Fibroblast of mammary gland (primary cell): ENCODE data around the gene FYN.

Experiments
- DNase-seq: peaks from one replicate; pipeline ENCODE4 v3.0.0-alpha.2; 2010; ENCODE audit warnings: low read depth
- H3K4me3 ChIP-seq: 2 replicates; pipeline ENCODE4 v1.5.1; 2011; ENCODE audit warnings: low read depth, mild to moderate bottlenecking, low read length, moderate library complexity; ENCODE audit not compliant: control insufficient read depth
- CTCF ChIP-seq: conservative IDR thresholded peaks from 2 replicates; pipeline ENCODE4 v1.5.1; 2011; ENCODE audit warnings: low read depth, low read length, inconsistent platforms; ENCODE audit not compliant: control insufficient read depth, insufficient read depth

FYN gene

GRCh38 chr6:111620169-111620568, 253.1 kb downstream of the FYN start:
- no peak overlapping the region for H3K4me3 ChIP-seq
- no peak for DNase-seq
- TF ChIP-seq CTCF, result no peak

GRCh38 chr6:111618407-111618806, 254.8 kb downstream of the FYN start:
- H3K4me3 ChIP-seq, result no peak overlapping the region
- no peak for DNase-seq
- TF ChIP-seq CTCF, result no peak

- DNase-seq, result no peak
Measured at GRCh38 chr6:111617149-111617548, 256.1 kb downstream of the FYN start.

GRCh38 chr6:111615916-111616612, 257.2 kb downstream of the FYN start:
- no peak for TF ChIP-seq CTCF
- H3K4me3 ChIP-seq, result no peak overlapping the region
- no peak for DNase-seq

More at GRCh38 chr6:111617149-111617548, 256.1 kb downstream of the FYN start:
- H3K4me3 ChIP-seq, result no peak overlapping the region
- TF ChIP-seq CTCF, result no peak

DNA sequence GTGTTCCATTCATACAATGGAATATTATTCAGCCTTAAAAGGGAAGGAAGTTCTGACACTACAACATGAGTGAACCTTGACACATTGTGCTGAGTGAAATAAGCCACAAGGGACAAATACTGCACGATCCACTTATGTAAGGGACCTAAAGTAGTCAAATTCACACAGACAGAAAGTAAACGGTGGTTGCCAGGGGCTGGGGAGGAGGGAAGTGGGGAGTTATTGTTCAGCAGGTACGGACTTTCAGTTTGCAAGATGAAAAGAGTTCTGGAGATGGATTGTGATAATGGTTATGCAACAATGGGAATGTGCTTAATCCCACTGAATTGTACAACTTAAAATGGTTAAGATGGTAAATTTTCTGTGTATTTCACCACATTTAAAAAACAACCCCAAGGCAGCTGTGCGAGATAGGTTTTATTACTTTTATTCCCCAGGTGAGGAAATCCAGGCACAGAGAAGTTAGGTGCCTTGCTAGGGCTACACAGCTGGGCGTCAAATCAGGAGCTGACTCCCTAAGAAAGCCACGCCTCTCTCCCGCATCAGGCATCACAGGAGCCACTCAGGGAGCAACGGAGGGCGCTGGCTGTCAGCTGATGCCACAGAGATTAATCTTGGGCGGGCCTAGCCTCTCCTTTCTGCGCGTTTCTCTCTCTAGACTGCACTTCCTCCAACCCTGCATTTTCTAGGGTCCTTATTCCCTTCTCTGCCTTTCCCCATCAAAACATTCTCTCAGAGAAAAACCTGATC, 258.2 kb downstream of the FYN start:
- no peak overlapping the region for H3K4me3 ChIP-seq
- no peak for DNase-seq

DNA sequence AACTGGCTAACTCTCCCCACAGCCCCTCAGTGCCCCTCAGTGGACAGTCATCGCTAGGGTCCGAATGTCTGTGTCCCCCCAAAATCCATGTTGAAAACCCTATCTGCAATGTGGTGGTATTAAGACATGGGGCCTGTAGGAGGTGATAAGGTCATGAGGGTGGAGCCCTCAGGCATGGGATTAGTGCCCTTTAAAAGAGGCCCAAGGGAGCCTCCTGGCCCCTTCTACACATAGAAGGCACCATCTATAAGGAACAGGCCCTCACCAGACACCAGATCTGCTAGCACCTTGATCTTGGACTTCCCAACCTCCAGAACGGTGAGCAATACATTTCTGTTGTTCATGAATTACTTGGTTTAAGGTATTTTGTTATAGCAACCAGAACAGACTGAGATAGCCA, 260.9 kb downstream of the FYN start:
- H3K4me3 ChIP-seq, result no peak overlapping the region
- TF ChIP-seq CTCF, result no peak
- no peak for DNase-seq

More for the DNA sequence above, 258.2 kb downstream of the FYN start:
- no peak for TF ChIP-seq CTCF
